GM18517 (cell line): ENCODE data around the gene OBSL1.

Experiments used
- ATAC-seq: cut with Tn5 transposase; IDR thresholded peaks from one replicate; pipeline ENCODE4 v1.9.1; 2021; ENCODE audit warnings: mild to moderate bottlenecking, moderate library complexity; ENCODE audit not compliant: unreplicated experiment

Gene OBSL1

GRCh38 chr2:219571311-219572236 is at the start of gene OBSL1:
Gene OBSL1 (minus strand): TSS chr2:219571539. CDS start chr2:219571232, 307 bp downstream.
- no peak for ATAC-seq

DNA sequence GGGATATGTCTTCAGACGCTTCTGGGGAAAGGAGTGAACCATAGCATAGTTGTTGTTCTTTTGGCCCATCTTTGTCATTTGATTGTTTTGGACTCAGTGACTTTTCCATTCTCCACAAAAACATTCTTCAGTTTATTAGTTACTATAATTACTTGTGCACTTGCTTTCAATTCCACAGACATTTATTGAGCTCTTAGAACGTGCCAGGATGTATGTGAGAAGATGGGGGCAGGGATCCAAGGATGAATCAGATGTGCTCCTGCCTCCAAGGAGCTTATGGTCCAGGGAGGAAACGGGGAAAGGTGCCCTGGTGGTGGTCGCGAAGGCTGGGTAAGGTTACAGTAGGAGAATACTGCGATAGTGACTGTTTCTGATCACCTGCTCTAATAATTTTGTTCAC is 49.2 kb upstream of the OBSL1 start:
- ATAC-seq, result no peak

DNA sequence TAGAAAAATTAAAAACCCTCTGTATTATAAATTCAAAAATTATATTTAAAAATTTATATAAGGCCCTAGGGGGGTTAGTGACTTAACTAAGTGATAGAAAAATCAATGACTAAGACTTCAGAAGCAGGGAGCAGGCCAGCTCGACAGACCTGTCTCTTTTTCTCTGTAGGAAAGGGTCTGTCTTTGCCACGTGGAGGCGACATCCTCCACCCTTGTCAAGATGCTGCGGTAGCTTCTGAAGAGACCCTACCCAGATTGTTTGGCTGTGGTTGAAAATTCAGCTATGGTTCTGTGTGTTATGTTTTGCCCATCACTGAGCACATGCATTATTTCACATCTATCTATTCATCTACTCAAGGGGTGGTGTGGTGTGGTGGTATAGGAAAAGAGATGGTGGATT is 47.9 kb upstream of the OBSL1 start:
- no peak for ATAC-seq

DNA sequence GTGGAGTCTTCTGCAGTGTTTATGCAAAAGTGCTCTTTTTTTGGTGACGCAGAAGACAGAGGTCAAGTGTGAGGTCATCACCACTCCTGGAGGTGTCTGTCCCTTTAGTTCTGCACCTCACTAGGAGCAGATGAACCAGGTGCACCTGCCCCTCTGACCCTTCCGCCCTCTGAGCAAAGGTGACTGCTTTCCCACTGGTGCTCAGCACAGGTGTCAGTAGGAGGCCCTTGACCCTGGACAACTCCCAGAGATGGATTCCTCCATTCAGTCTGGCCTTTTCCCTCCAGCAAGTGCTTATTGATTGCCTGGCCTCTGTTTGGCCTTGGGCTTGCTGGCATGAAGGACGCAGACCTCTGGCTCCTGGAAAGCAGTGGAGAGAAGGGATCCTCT is 47.4 kb upstream of the OBSL1 start:
- no peak for ATAC-seq

GRCh38 chr2:219616550-219616949 is 45.2 kb upstream of the OBSL1 start:
- no peak for ATAC-seq

DNA sequence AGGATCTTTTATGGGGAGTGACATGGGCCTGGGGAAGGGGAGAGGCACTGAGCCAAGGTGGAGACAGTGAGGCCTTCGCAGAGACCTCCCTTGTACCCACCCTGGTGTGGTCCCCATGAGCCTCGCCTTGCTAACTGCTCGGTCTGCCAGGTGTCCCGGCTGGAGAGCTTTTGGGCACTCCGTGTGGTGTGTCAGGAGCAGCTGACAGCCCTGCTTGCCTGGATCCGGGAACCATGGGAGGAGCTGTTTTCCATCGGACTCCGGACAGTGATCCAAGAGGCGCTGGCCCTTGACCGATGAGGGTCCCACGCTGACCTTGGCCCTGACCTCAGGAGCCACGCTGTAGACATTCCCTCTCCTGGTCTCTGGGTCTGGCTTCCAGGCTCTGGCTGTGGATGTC is 44.6 kb upstream of the OBSL1 start:
- no peak for ATAC-seq

DNA sequence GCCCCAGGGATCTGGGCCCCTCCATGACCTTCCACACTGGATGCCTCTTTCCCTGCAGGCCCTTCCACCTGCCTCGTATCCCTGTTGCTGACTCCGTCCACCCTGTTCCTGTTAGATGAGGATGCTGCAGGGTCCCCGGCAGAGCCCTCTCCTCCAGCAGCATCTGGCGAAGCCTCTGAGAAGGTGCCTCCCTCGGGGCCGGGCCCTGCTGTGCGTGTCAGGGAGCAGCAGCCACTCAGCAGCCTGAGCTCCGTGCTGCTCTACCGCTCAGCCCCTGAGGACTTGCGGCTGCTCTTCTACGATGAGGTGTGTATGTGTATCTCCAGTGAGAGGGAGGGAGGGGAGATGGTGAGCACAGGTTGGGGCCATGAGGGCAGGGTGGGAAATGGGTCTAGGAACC is 43.7 kb upstream of the OBSL1 start:
- ATAC-seq, result no peak

DNA sequence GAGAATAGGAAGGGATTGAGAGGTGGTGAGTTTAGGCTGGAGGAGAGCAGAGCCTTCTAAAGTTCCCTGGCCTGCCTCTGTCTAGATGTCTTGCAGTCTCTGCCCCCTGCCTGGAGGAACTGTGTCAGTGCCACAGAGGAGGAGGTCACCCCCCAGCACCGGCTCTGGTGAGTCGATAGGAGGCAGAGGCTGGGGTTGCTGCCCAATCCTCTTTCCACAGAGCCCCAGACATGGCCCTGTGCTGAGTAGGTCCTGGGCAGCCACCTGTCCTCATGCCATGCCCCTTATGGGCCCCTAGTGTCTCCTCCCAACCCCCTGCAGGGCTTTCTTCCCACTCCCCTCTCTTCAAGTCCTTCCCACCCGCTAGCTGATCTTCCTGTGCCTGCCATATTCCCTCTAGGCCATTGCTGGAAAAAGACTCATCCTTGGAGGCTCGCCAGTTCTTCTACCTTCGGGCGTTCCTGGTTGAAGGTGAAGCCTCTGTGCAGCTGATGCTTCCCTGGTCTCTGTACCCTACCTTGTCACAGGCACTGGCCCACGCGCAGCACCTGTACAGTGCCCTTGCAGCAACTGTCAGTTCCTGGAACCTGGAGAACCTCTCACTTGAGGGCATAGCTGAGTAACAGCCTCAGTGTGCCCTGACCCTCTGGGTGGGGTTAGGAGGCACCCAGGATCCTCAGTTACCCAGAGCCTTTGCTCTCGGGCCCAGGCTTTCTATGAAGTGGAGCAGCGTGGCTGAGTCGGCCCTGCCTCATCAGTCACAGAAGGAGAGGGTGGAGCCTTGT is 42.9 kb upstream of the OBSL1 start:
- ATAC-seq, result no peak

DNA sequence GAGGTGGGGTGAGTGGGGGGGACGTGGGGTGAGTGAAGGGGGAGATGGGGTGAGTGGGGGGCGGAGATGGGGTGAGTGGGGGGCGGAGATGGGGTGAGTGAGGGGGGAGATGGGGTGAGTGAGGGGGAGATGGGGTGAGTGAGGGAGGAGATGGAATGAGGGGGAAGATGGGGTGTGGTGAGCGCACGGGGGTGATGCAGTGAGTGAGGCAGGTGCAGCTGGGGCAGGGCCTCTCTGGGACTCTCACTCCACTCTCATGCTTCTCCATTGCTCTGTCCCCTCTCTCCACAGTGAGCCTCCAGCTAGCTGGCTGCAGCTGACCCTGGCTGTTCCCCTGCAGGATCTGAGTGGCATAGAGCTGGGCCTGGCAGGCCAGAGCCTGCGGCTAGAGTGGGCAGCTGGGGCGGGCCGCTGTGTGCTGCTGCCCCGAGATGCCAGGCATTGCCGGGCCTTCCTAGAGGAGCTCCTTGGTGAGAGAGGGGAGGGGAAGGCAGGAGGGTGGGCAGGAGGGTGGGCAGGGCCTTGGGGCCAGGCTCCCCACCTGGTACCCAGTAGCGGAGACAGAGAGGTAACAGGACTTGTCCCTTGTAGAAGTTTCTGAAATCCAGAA is 42.2 kb upstream of the OBSL1 start:
- ATAC-seq, result no peak

GRCh38 chr2:219612577-219613286 is 41.4 kb upstream of the OBSL1 start:
- no peak for ATAC-seq

- no peak for ATAC-seq
Measured at GRCh38 chr2:219611866-219612576, 40.7 kb upstream of the OBSL1 start.

GRCh38 chr2:219611306-219611705 is 40.0 kb upstream of the OBSL1 start:
- no peak for ATAC-seq

DNA sequence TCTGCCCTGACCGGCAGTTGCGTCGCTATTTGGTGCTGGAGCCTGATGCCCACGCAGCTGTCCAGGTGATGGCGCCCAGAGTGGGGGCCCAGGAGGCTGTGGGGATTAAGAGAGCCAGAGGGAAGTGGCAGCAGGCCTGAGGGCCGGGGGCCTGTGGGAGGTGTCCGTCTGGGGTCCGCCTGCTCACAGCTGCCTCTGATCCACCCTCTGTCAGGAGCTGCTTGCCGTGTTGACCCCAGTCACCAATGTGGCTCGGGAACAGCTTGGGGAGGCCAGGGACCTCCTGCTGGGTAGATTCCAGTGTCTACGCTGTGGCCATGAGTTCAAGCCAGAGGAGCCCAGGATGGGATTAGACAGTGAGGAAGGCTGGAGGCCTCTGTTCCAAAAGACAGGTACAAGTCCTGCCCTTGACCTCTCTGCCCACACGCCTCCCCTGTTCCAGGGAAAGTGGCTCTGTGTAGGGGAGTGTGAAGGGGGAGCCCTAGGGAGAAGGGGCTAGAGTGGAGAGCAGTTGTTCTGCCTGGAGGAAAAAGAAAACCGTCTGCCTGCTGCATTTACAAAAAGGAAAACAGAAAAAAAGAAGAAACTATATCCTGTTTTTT is 37.9 kb upstream of the OBSL1 start:
- no peak for ATAC-seq

DNA sequence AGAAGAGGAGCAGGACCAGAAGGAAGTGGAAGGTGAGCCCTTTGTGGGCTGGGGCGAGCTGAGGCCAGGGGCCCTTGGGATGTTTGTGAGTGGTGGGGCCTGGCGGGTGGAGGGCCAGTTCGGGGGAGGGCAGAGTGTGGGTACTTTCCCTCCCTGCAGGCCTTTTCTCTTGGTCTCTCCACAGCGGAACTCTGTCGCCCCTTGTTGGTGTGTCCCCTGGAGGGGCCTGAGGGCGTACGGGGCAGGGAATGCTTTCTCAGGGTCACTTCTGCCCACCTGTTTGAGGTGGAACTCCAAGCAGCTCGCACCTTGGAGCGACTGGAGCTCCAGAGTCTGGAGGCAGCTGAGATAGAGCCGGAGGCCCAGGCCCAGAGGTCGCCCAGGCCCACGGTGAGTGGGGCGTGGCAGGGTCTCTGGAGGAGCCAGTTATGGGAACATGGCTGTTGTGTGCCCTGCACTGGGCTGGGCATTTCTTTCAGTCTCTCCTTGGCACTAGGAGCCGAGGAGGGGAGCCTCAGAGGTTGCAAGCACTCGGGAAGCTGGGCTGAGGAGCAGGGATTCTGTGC is 37.1 kb upstream of the OBSL1 start:
- ATAC-seq, result no peak

DNA sequence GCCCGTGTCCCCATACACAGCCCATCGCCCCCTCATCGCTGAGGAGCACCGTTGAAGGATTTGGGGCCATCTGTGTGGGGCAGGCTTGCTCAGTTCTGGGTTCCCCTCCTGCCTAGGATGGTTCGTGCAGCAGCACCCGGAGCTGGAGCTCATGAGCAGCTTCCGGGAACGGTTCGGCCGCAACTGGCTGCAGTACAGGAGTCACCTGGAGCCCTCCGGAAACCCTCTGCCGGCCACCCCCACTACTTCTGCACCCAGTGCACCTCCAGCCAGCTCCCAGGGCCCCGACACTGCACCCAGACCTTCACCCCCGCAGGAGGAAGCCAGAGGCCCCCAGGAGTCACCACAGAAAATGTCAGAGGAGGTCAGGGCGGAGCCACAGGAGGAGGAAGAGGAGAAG is 36.6 kb upstream of the OBSL1 start:
- no peak for ATAC-seq

DNA sequence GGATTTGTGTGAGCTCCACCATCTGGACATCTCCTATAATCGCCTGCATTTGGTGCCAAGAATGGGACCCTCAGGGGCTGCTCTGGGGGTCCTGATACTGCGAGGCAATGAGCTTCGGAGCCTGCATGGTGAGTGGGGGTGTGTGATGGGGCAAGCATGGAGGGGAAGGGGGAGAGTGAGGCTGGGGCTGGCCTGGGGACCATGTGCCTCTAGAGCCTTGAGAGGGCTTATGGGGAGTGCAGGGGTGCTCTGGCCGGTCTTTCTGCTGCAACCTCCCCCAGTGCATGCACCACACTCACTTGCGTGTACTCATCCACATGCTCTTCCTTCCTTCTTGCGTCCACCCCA is 34.2 kb upstream of the OBSL1 start:
- no peak for ATAC-seq

GRCh38 chr2:219603771-219604170 is 32.4 kb upstream of the OBSL1 start:
- ATAC-seq, result no peak

DNA sequence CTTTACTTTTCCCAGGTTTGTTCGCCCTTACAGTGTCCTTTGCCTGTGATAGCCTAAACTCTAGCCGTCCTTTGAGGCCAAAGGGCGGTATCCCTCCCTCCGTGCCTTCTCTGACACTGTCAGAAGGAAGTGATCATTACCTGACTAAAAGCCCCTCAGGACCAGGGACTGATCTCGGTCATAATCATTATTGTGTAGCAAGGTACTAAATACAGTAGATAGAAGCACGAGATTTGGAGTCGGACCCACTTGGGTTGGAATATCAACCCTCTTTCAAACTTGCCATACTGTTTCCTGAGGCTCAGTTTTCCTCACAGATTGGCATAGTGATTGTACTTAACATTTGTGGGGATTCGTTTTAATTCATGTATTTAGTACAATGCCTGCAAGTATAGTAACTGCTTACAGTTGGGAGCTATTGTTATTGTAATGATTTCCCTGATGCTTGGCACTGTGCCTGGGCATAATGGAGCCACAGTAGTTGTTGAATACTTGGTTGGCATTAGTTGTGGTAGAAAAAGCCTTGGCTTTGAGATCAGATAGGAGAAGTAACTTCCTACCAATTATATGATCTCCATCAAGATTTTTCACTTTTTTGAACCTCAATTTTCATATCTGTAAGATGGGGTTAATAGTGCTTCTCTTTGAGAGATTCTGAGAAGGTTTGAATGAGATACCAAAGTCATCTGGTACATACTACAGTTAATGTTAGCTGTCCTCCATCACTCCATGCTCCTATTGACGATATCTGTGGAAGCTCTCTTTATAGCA is 27.2 kb upstream of the OBSL1 start:
- no peak for ATAC-seq
